SU-DHL-6 (cell line): ENCODE results near the gene CCL17.

Source experiments
- CTCF ChIP-seq: fragments of 200-600 bp; sonication (generic); IDR thresholded peaks from one replicate; pipeline ENCODE4 v1.5.1; 2017; ENCODE audit warnings: antibody characterized with exemption, mild to moderate bottlenecking, low read length, moderate library complexity; ENCODE audit not compliant: insufficient read depth, poor library complexity, severe bottlenecking
- EZH2phosphoT487 ChIP-seq: fragments of 200-600 bp; sonication (generic), shearing (Covaris generic); conservative IDR thresholded peaks from 2 replicates; pipeline ENCODE4 v1.6.1; 2018; ENCODE audit warnings: mild to moderate bottlenecking, antibody characterized with exemption, low read length, moderate library complexity, mixed read lengths

GRCh38 chr16:57405097-57405496, 530 bp downstream of the CCL17 start:
- no peak for TF ChIP-seq CTCF
- TF ChIP-seq EZH2phosphoT487 = no peak
